ENCODE measurements around the gene ARHGAP1. TPM values are rescaled to one million over a fixed set of nuclear protein-coding genes. Genes with fewer than 3 reads are reported as not detected.

ARHGAP1 gene
- total and polyA plus RNA-seq, 2 of the 4 experiments (the other 2 are of a cell fraction), result 46.6 to 78.8 TPM

DNA sequence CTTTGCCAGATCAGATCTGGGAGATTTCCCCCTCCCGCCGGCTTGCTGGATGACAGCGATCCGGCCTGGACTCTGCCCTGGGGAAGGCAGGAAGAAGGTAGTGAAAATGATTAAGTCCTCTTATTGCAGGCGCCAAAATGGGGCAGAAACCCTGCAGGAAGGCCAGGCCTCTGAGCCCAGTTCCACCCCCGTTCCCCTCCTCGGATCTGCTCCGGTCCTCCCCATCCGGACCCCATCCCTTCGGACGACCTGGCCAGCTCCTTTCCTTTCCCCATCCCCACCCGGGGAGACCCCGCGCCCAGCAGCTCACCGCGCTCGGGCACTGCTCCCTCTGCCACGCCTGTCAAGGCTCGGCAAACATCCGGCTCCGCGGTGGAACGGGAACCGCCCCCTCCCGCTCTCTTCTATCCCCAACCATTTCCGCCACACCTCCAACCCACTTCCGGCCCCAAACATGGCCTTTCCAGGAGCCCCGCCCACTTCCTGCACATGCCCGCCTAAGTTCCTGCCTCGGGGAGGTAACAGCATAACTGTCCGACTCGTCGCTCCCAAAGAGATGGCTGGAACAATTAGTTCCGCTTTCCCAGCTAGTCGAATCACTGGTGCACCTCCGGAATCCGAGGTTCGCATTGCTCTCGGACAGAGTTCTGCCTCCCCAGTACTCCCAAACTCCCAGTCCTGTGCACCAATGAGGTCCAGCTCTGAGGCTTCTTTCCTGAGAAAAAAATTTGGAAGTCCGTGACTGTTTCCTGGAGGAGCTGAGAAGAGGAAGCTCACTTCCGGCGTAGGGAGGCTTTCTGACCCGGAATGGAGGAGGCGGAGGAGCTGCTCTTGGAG, at the start of gene ARHGAP1, which contains the start of gene ZNF408 (continued):
- TF ChIP-seq BHLHE40 (IDR thresholded peaks at IDR 0.05; ENCODE audit: low read depth, low read length) (peak; percentile 60), MAFK (IDR thresholded peaks at IDR 0.05; ENCODE audit: low read depth, low read length) (no peak)
- TF ChIP-seq, protein P1, sequence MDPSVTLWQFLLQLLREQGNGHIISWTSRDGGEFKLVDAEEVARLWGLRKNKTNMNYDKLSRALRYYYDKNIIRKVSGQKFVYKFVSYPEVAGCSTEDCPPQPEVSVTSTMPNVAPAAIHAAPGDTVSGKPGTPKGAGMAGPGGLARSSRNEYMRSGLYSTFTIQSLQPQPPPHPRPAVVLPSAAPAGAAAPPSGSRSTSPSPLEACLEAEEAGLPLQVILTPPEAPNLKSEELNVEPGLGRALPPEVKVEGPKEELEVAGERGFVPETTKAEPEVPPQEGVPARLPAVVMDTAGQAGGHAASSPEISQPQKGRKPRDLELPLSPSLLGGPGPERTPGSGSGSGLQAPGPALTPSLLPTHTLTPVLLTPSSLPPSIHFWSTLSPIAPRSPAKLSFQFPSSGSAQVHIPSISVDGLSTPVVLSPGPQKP (IDR thresholded peaks at IDR 0.05; ENCODE audit: borderline replicate concordance, low read depth, low read length), result peak; percentile 98

DNA sequence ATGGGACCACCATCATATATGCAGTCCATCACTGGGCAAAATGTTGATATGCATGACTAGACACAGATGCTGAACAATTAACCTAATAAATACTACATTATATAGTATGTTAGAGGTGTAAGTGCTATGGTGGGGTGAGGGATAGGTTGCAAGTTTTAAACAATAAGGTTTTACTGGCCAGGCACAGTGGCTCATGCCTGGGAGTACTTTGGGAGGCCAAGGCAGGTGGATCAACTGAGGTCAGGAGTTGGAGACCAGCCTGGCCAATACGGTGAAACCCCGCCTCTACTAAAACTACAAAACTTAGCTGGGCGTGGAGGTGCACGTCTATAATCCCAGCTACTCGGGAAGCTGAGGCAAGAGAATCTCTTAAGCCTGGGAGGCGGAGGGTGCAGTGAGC, 46.7 kb upstream of the ARHGAP1 start:
- H3K79me1 ChIP-seq (ENCODE audit: low read depth in 1 of 2, low read length in 2 of 2), result peaks cover 0 to 3% of the 10 kb centered on the region in 2 experiments; a peak in 2 of 4 replicates
- ChIA-PET CTCF (interaction anchor here (0.6 kb wide), 2 partner anchors 21 to 306 kb away, joined by 4 to 7 read pairs; no protein-coding TSS in a partner anchor), POLR2A (ENCODE audit: unreplicated experiment) (no interaction called here)
- DNase-seq (no peak), ATAC-seq (ENCODE audit: low read depth) (no peak)
- H4K5ac ChIP-seq (ENCODE audit: low read depth, low read length), result no peak overlapping the region
- no peak overlapping the region for H4K91ac ChIP-seq (ENCODE audit: insufficient read depth, low read depth, low read length)
- H3K9me3 ChIP-seq (ENCODE audit: control insufficient read depth, insufficient read depth, low read length), result no peaks in the 10 kb centered on the region
- peaks cover 3% of the 10 kb centered on the region; the same call in 1 of the 2 replicates for H4K20me1 ChIP-seq (ENCODE audit: insufficient read depth, low read length)
- no peak overlapping the region for H2BK5ac ChIP-seq (ENCODE audit: low read depth, low read length, poor library complexity, severe bottlenecking)
- intact Hi-C loops (cut with micrococcal nuclease), result no loop called here
- BruUV-seq (replicated peaks), result no TSS peak
- H3K27ac ChIP-seq (ENCODE audit: insufficient read depth, low read length), result no peak overlapping the region
- H3K4me3 ChIP-seq (ENCODE audit: insufficient read depth, low read depth, low read length), result no peak overlapping the region
- H2AFZ ChIP-seq (replicated peaks; ENCODE audit: low read length, poor library complexity), result no peak overlapping the region
- peaks cover 59% of the 10 kb centered on the region for H3K36me3 ChIP-seq (ENCODE audit: control insufficient read depth, insufficient read depth, low read length)
- H3K9me1 ChIP-seq (ENCODE audit: insufficient read depth, low read length), result peaks cover 4% of the 10 kb centered on the region; the same call in 1 of the 2 replicates
- H3K4me1 ChIP-seq (ENCODE audit: control insufficient read depth, insufficient read depth, low read length), result peaks cover 4% of the 10 kb centered on the region
- dilution Hi-C loops (cut with HindIII; ENCODE audit: low sequenced_read_pairs, unreplicated experiment), result no loop called here
- WGBS, 2 experiments (ENCODE audit: extremely low coverage in 2 of 2, insufficient read length in 1 of 2), result no CpG with 5 or more reads among the region's 6 CpGs
- in situ Hi-C loops (cut with MboI; ENCODE audit: low sequenced_read_pairs), result no loop called here
- no peak overlapping the region for H3K23ac ChIP-seq (ENCODE audit: low read depth, low read length)
- H2BK20ac ChIP-seq (ENCODE audit: low read depth, low read length), result no peak overlapping the region
- no peak overlapping the region for H4K8ac ChIP-seq (ENCODE audit: low read depth in 2 of 2, low read length in 2 of 2)
- no peak overlapping the region for H3K18ac ChIP-seq (ENCODE audit: low read depth, low read length)
- no peak overlapping the region for H2AK5ac ChIP-seq (ENCODE audit: low read depth, low read length)
- H2BK15ac ChIP-seq (ENCODE audit: low read depth, low read length), result no peak overlapping the region
- no peak overlapping the region for H3K56ac ChIP-seq (ENCODE audit: extremely low read depth, insufficient read depth, low read length)
- H3K27me3 ChIP-seq (ENCODE audit: control insufficient read depth, insufficient read depth, low read length), result no peaks in the 10 kb centered on the region
- H3K4ac ChIP-seq (ENCODE audit: low read depth, low read length), result no peak overlapping the region
- no peak overlapping the region for H2BK120ac ChIP-seq (ENCODE audit: low read depth, low read length)
- H3K14ac ChIP-seq (replicated peaks; ENCODE audit: low read depth, low read length), result no peak overlapping the region
- no peak overlapping the region for H2AK9ac ChIP-seq (replicated peaks; ENCODE audit: low read depth, low read length, poor library complexity)
- no peak overlapping the region for H3K4me2 ChIP-seq (ENCODE audit: low read depth, low read length)
- H3K9ac ChIP-seq (ENCODE audit: low read depth, low read length), result no peak overlapping the region
- TF ChIP-seq BHLHE40 (IDR thresholded peaks at IDR 0.05; ENCODE audit: low read depth, low read length), result no peak
- TF ChIP-seq, protein P1 (IDR thresholded peaks at IDR 0.05; ENCODE audit: borderline replicate concordance, low read depth, low read length), result no peak
- no peak for TF ChIP-seq MAZ (IDR thresholded peaks at IDR 0.05; ENCODE audit: borderline replicate concordance, low read depth, low read length)
- no peak for TF ChIP-seq NFE2L2 (IDR thresholded peaks at IDR 0.05; ENCODE audit: low read depth, low read length)
- TF ChIP-seq FOS (IDR thresholded peaks at IDR 0.05; ENCODE audit: low read depth, low read length), result no peak
- no peak for TF ChIP-seq MXI1 (IDR thresholded peaks at IDR 0.05; ENCODE audit: borderline replicate concordance, low read depth, low read length)
- TF ChIP-seq CEBPB (IDR thresholded peaks at IDR 0.05; ENCODE audit: low read depth, low read length), result no peak
- no peak for TF ChIP-seq CHD1 (IDR thresholded peaks at IDR 0.05; ENCODE audit: low read depth, low read length)
